Measurements from ENCODE around the gene SEPTIN5.

SEPTIN5 gene

DNA sequence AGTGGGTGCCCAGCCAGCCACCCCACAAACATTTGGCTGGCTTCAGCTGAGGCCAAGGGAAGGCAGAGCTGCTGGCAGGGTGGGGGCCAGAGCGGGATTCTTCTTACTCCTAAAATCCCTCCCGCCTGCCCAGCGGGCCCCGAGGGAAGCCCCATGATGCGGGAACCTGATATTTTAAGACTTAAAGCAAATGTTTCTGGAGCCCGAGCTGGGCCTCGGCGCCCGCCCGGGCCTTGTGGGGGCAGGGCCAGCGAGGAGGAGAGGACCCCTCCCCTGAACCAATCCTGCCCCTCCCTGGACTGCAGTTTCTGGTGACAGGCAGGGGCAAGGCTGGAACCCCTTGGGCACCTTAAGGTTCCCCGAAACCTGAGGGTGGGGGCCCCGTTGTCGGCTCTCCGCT, 26.3 kb downstream of the SEPTIN5 start:
- Histone ChIP-seq H3K4me2 (ENCODE audit: low read length) (no peak overlapping the region), H3K4me1 (ENCODE audit: low read length) (no peaks in the 10 kb centered on the region), H3K9me3 (ENCODE audit: insufficient read depth, low read length) (no peaks in the 10 kb centered on the region), H4K20me1 (ENCODE audit: insufficient read depth, low read length) (no peaks in the 10 kb centered on the region), H3K27me3 (ENCODE audit: low read depth, low read length) (no peaks in the 10 kb centered on the region), H3K4me3 (ENCODE audit: low read length) (no peak overlapping the region), H2AFZ (ENCODE audit: low read depth, low read length) (no peak overlapping the region), H3K9ac (ENCODE audit: low read length) (no peak overlapping the region), H3K79me2 (ENCODE audit: low read length) (no peaks in the 10 kb centered on the region), H3K27ac (ENCODE audit: low read length) (no peak overlapping the region), H3K36me3 (replicated peaks; ENCODE audit: low read depth, low read length) (no peaks in the 10 kb centered on the region)
- TF ChIP-seq, protein P1, sequence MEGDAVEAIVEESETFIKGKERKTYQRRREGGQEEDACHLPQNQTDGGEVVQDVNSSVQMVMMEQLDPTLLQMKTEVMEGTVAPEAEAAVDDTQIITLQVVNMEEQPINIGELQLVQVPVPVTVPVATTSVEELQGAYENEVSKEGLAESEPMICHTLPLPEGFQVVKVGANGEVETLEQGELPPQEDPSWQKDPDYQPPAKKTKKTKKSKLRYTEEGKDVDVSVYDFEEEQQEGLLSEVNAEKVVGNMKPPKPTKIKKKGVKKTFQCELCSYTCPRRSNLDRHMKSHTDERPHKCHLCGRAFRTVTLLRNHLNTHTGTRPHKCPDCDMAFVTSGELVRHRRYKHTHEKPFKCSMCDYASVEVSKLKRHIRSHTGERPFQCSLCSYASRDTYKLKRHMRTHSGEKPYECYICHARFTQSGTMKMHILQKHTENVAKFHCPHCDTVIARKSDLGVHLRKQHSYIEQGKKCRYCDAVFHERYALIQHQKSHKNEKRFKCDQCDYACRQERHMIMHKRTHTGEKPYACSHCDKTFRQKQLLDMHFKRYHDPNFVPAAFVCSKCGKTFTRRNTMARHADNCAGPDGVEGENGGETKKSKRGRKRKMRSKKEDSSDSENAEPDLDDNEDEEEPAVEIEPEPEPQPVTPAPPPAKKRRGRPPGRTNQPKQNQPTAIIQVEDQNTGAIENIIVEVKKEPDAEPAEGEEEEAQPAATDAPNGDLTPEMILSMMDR (IDR thresholded peaks at IDR 0.05; ENCODE audit: low read depth, low read length): no peak
- no peak for TF ChIP-seq EZH2phosphoT487 (IDR thresholded peaks at IDR 0.05; ENCODE audit: low read depth)

DNA sequence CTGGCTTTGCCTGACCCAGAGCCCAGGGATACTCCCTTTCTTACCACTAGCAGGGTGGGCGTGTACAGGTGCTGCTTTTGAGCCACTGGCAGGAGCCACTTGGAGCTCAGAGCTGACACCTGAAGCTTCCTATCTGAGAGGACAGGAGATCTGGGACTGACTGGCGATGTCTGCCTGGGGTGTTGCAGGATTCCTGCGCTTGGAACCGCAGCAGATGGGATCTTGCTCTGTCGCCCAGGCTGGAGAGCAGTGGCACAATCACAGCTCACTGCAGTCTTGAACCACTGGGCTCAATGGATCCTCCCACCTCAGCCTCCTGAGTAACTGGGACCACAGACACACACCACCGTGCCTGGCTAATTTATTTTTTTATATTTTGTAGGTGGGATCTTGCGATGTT, 26.8 kb downstream of the SEPTIN5 start:
- H4K20me1 ChIP-seq (ENCODE audit: insufficient read depth, low read length): no peaks in the 10 kb centered on the region
- no peak overlapping the region for H2AFZ ChIP-seq (ENCODE audit: low read depth, low read length)
- no peaks in the 10 kb centered on the region for H3K36me3 ChIP-seq (replicated peaks; ENCODE audit: low read depth, low read length)
- no peak overlapping the region for H3K4me2 ChIP-seq (ENCODE audit: low read length)
- H3K9ac ChIP-seq (ENCODE audit: low read length): no peak overlapping the region
- H3K4me1 ChIP-seq (ENCODE audit: low read length): no peaks in the 10 kb centered on the region
- H3K27ac ChIP-seq (ENCODE audit: low read length): no peak overlapping the region
- H3K4me3 ChIP-seq (ENCODE audit: low read length): no peak overlapping the region
- no peaks in the 10 kb centered on the region for H3K9me3 ChIP-seq (ENCODE audit: insufficient read depth, low read length)
- no peaks in the 10 kb centered on the region for H3K27me3 ChIP-seq (ENCODE audit: low read depth, low read length)
- no peaks in the 10 kb centered on the region for H3K79me2 ChIP-seq (ENCODE audit: low read length)
- TF ChIP-seq EZH2phosphoT487 (IDR thresholded peaks at IDR 0.05; ENCODE audit: low read depth): no peak
- TF ChIP-seq, protein P1 (IDR thresholded peaks at IDR 0.05; ENCODE audit: low read depth, low read length): no peak

DNA sequence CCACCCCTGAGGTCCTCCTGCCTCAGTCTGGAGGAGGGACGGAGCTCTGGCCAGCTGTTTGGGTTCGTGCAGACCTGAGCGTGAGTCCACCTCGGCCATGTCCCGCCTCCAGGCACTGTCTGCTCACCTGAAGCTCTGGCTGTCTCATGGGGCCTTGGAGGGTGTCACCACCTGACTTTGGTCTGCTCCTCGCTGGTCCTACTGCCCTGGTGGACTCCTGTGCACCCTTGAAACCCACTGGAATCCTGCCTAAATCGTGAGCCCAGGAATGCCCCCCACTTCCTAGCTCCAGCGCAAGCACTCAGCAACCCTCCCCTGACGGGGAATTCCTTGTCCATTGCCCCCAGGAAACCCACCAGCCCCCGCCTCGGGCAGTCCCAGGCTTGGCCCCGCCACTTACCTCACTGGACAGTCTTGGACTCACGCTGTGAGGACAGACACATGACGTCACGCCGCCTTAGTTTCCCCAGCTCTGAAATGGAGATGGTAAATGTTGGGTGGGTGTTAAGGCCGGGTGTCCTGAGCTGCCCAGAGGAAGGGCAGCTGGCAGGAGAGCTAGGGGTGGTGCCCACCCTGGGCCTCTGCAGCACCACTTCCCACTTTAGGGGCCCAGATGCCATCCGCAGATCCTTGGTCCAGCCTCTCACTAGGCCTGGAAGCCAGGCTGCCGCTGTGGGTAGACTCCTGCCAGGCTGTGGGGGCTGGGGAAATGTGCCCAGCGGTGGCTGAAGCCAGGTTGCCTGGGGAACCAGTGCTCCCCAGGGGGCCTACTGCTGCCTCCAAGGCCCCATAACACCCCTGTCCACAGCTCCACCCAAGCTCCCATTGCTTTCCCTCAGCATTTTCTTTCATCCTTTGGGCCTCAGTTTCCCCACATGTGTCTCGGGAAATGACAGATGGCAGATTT, 28.1 kb downstream of the SEPTIN5 start:
- H3K9ac ChIP-seq (ENCODE audit: low read length): no peak overlapping the region
- no peak overlapping the region for H3K4me2 ChIP-seq (ENCODE audit: low read length)
- no peak overlapping the region for H2AFZ ChIP-seq (ENCODE audit: low read depth, low read length)
- H3K36me3 ChIP-seq (replicated peaks; ENCODE audit: low read depth, low read length): no peaks in the 10 kb centered on the region
- no peaks in the 10 kb centered on the region for H3K27me3 ChIP-seq (ENCODE audit: low read depth, low read length)
- no peak for TF ChIP-seq EZH2phosphoT487 (IDR thresholded peaks at IDR 0.05; ENCODE audit: low read depth)
- TF ChIP-seq, protein P1 (IDR thresholded peaks at IDR 0.05; ENCODE audit: low read depth, low read length): no peak
- no peak overlapping the region for H3K4me3 ChIP-seq (ENCODE audit: low read length)
- no peaks in the 10 kb centered on the region for H4K20me1 ChIP-seq (ENCODE audit: insufficient read depth, low read length)
- H3K4me1 ChIP-seq (ENCODE audit: low read length): no peaks in the 10 kb centered on the region
- H3K9me3 ChIP-seq (ENCODE audit: insufficient read depth, low read length): no peaks in the 10 kb centered on the region
- H3K27ac ChIP-seq (ENCODE audit: low read length): no peak overlapping the region
- no peaks in the 10 kb centered on the region for H3K79me2 ChIP-seq (ENCODE audit: low read length)

DNA sequence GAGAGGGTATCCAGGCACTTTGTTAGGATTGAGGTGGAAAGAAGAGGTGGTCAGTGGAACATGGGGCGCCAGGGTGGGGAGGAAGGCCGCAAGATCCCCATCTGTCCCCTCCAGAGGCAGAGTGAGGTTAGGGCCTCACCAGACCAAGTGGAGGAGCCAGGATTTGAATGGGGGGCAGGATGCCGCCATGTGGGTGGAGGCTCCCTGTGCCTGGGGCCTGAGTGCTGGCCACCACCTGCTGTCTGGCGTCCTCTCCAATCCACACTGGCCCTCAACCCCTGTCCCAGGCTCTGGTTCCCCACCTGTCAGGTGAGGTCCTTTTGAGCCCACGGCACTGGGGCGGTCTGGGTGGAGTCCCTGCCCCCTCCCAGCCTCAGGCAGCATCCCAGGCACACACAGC, 28.8 kb downstream of the SEPTIN5 start:
- TF ChIP-seq, protein P1 (IDR thresholded peaks at IDR 0.05; ENCODE audit: low read depth, low read length): no peak
- TF ChIP-seq EZH2phosphoT487 (IDR thresholded peaks at IDR 0.05; ENCODE audit: low read depth): no peak
- no peaks in the 10 kb centered on the region for H3K4me1 ChIP-seq (ENCODE audit: low read length)

More for the DNA sequence above, 28.8 kb downstream of the SEPTIN5 start:
- no peaks in the 10 kb centered on the region for H3K9me3 ChIP-seq (ENCODE audit: insufficient read depth, low read length)
- H3K27me3 ChIP-seq (ENCODE audit: low read depth, low read length): no peaks in the 10 kb centered on the region
- H3K27ac ChIP-seq (ENCODE audit: low read length): no peak overlapping the region
- no peak overlapping the region for H3K9ac ChIP-seq (ENCODE audit: low read length)
- H3K79me2 ChIP-seq (ENCODE audit: low read length): no peaks in the 10 kb centered on the region
- H3K4me3 ChIP-seq (ENCODE audit: low read length): no peak overlapping the region
- H4K20me1 ChIP-seq (ENCODE audit: insufficient read depth, low read length): no peaks in the 10 kb centered on the region
- no peaks in the 10 kb centered on the region for H3K36me3 ChIP-seq (replicated peaks; ENCODE audit: low read depth, low read length)
- H3K4me2 ChIP-seq (ENCODE audit: low read length): no peak overlapping the region
- no peak overlapping the region for H2AFZ ChIP-seq (ENCODE audit: low read depth, low read length)
